Neuronal stem cell (in vitro differentiated cells): ENCODE data around the gene IDI1.

Source experiments
- DNase-seq: peaks from one replicate; pipeline ENCODE4 v3.0.0-alpha.2; 2013; ENCODE audit warnings: low spot score
- H2AFZ ChIP-seq: one replicate; pipeline ENCODE4 v1.6.1; 2013; ENCODE audit warnings: mild to moderate bottlenecking, low read length, inconsistent platforms
- H2AK5ac ChIP-seq: 2 replicates; pipeline ENCODE4 v1.6.1; 2013; ENCODE audit warnings: low read depth, mild to moderate bottlenecking, inconsistent platforms, low read length, moderate library complexity, mixed read lengths
- H2BK120ac ChIP-seq: 2 replicates; pipeline ENCODE4 v1.6.1; 2013; ENCODE audit warnings: low read depth, mild to moderate bottlenecking, inconsistent platforms, low read length, moderate library complexity, mixed read lengths
- H2BK12ac ChIP-seq: one replicate; pipeline ENCODE4 v1.6.1; 2013; ENCODE audit warnings: low read length, inconsistent platforms
- H2BK15ac ChIP-seq: 2 replicates; pipeline ENCODE4 v1.6.1; 2013; ENCODE audit warnings: mild to moderate bottlenecking, low read length, inconsistent platforms, mixed read lengths
- H2BK5ac ChIP-seq: one replicate; pipeline ENCODE4 v1.6.1; 2013; ENCODE audit warnings: inconsistent platforms, mild to moderate bottlenecking, low read length, moderate library complexity
- H3K14ac ChIP-seq: one replicate; pipeline ENCODE4 v1.6.1; 2013; ENCODE audit warnings: low read length, inconsistent platforms
- H3K18ac ChIP-seq: 2 replicates; pipeline ENCODE4 v1.6.1; 2013; ENCODE audit warnings: low read length, inconsistent platforms
- H3K23ac ChIP-seq: 2 replicates; pipeline ENCODE4 v1.6.1; 2013; ENCODE audit warnings: low read depth, mild to moderate bottlenecking, mixed read lengths, low read length, inconsistent platforms; ENCODE audit not compliant: poor library complexity
- H3K27ac ChIP-seq: replicated peaks from 3 replicates; pipeline ENCODE4 v1.5.1; 2013; ENCODE audit warnings: low read length, inconsistent platforms
- H3K27me3 ChIP-seq, 3 experiments: 2 replicates each; pipeline ENCODE4 v1.6.1; 2013; ENCODE audit warnings: low read length in 3 of 3, mild to moderate bottlenecking in 2 of 3, inconsistent platforms in 1 of 3, low read depth in 1 of 3, mixed read lengths in 1 of 3, moderate library complexity in 1 of 3; ENCODE audit not compliant: control insufficient read depth in 3 of 3, insufficient read depth in 3 of 3
- H3K36me3 ChIP-seq, 2 donors: replicated peaks in 1 of 2; 2 replicates each; pipeline ENCODE4 v1.6.1; 2013; ENCODE audit warnings: low read length in 2 of 2; ENCODE audit not compliant: control insufficient read depth in 2 of 2, insufficient read depth in 2 of 2
- H3K4ac ChIP-seq: 2 replicates; pipeline ENCODE4 v1.6.1; 2013; ENCODE audit warnings: inconsistent platforms, mild to moderate bottlenecking, low read length, moderate library complexity
- H3K4me1 ChIP-seq, 2 donors: 1 replicate in 1 of 2; 2 replicates in 1 of 2; pipeline ENCODE4 v1.6.1; 2013; ENCODE audit warnings: low read length in 2 of 2, low read depth in 1 of 2; ENCODE audit not compliant: control insufficient read depth in 2 of 2, insufficient read depth in 1 of 2
- H3K4me2 ChIP-seq: one replicate; pipeline ENCODE4 v1.6.1; 2013; ENCODE audit warnings: mild to moderate bottlenecking, low read length, inconsistent platforms; ENCODE audit not compliant: insufficient read depth, poor library complexity, severe bottlenecking
- H3K4me3 ChIP-seq, 2 donors: 2 replicates each; pipeline ENCODE4 v1.5.1; 2013; ENCODE audit warnings: low read length in 2 of 2, mild to moderate bottlenecking in 2 of 2, inconsistent platforms in 1 of 2, moderate library complexity in 1 of 2
- H3K79me1 ChIP-seq: one replicate; pipeline ENCODE4 v1.6.1; 2013; ENCODE audit warnings: low read depth, mild to moderate bottlenecking, inconsistent platforms, low read length, moderate library complexity
- H3K9ac ChIP-seq: one replicate; pipeline ENCODE4 v1.6.1; 2013; ENCODE audit warnings: mild to moderate bottlenecking, low read depth, low read length, inconsistent platforms; ENCODE audit not compliant: poor library complexity
- H3K9me3 ChIP-seq, 2 donors: replicated peaks in 1 of 2; 2 replicates each; pipeline versions ENCODE3 to v1.6.1; 2013; ENCODE audit warnings: low read length in 2 of 2, mild to moderate bottlenecking in 2 of 2, inconsistent platforms in 1 of 2, low read depth in 1 of 2, mixed read lengths in 1 of 2, moderate library complexity in 1 of 2; ENCODE audit not compliant: control insufficient read depth in 2 of 2, insufficient read depth in 1 of 2
- H4K8ac ChIP-seq: one replicate; pipeline ENCODE4 v1.6.1; 2013; ENCODE audit warnings: low read depth, mild to moderate bottlenecking, inconsistent platforms, low read length, moderate library complexity
- H4K91ac ChIP-seq: one replicate; pipeline ENCODE4 v1.6.1; 2013; ENCODE audit warnings: low read length, low read depth, mild to moderate bottlenecking, inconsistent platforms; ENCODE audit not compliant: poor library complexity
- WGBS, 2 donors: extraction: QIAGEN DNeasy Blood & Tissue Kit; methylation state at CpG; one replicate each; pipeline ENCODE4 v1.1.7; 2013; ENCODE audit warnings: missing lambda C conversion rate in 2 of 2, mixed read lengths in 1 of 2; ENCODE audit not compliant: insufficient read length in 2 of 2, insufficient replicate concordance in 1 of 2; ENCODE audit errors: extremely low coverage in 2 of 2; 5-methylcytosine and 5-hydroxymethylcytosine counted together

The IDI1 gene

GRCh38 chr10:1035201-1035600 is 13.7 kb downstream of the IDI1 start:
- Histone ChIP-seq H4K91ac (no peak overlapping the region), H2BK5ac (peak overlapping the region; percentile 53), H3K4ac (no peak overlapping the region), H3K79me1 (no peaks in the 10 kb centered on the region), H3K23ac (no peak overlapping the region), H3K4me3 (no peak overlapping the region), H2BK120ac (no peak overlapping the region), H2BK15ac (no peak overlapping the region), H2AK5ac (no peak overlapping the region), H3K27ac (no peak overlapping the region), H3K18ac (no peak overlapping the region), H3K4me1 (peaks cover 0 to 3% of the 10 kb centered on the region in 2 donors), H3K14ac (no peak overlapping the region), H2AFZ (peak overlapping the region; percentile 47), H3K9me3 (no peaks in the 10 kb centered on the region), H2BK12ac (no peak overlapping the region), H3K4me2 (no peak overlapping the region), H3K27me3 (no peaks in the 10 kb centered on the region), H3K36me3 (peaks cover 11 to 33% of the 10 kb centered on the region in 2 donors), H4K8ac (no peak overlapping the region), H3K9ac (no peak overlapping the region)
- WGBS, 2 donors = no CpG with 5 or more reads among the region's 6 CpGs
- DNase-seq = no peak

DNA sequence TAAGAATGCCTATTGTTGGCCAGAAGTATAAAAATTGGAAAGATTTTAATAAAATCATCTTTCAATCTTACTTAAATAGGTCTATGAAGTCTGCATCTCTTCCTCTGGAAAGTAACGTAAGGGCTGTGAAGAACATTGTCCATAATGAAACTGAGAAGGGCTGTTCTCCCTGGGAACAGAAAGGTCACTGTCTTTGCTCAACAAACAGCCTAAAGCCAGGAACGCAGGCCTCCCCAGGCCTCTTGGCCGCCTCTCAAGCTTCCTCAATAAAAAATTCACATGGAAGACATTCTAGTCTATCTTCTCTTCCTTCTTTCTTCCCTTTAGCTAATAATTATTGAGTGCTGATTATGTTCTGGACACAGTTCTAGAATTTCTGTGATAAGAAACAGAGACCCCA is 14.2 kb downstream of the IDI1 start:
- no peak overlapping the region for H3K27ac ChIP-seq
- peaks cover 9 to 28% of the 10 kb centered on the region in 2 donors for H3K36me3 ChIP-seq
- peaks cover 0 to 3% of the 10 kb centered on the region in 2 donors for H3K4me1 ChIP-seq
- H2BK15ac ChIP-seq = no peak overlapping the region
- no peak overlapping the region for H3K4ac ChIP-seq
- H3K4me3 ChIP-seq = no peak overlapping the region
- H3K23ac ChIP-seq = no peak overlapping the region
- no peak overlapping the region for H3K9ac ChIP-seq
- no peak overlapping the region for H2BK12ac ChIP-seq
- H3K9me3 ChIP-seq = no peaks in the 10 kb centered on the region
- no peaks in the 10 kb centered on the region for H3K27me3 ChIP-seq
- no peak overlapping the region for H2BK120ac ChIP-seq
- H2AK5ac ChIP-seq = no peak overlapping the region
- WGBS, 2 donors = no CpG with 5 or more reads among the region's 3 CpGs
- H3K18ac ChIP-seq = no peak overlapping the region
- no peaks in the 10 kb centered on the region for H3K79me1 ChIP-seq
- no peak overlapping the region for H3K14ac ChIP-seq
- H2AFZ ChIP-seq = no peak overlapping the region
- no peak overlapping the region for H4K8ac ChIP-seq
- H3K4me2 ChIP-seq = no peak overlapping the region
- DNase-seq = no peak
- H2BK5ac ChIP-seq = no peak overlapping the region
- H4K91ac ChIP-seq = no peak overlapping the region

GRCh38 chr10:1033601-1034000 is 15.3 kb downstream of the IDI1 start:
- peaks cover 9 to 18% of the 10 kb centered on the region in 2 donors for H3K36me3 ChIP-seq
- H2BK120ac ChIP-seq = no peak overlapping the region
- H3K14ac ChIP-seq = no peak overlapping the region
- H3K9ac ChIP-seq = no peak overlapping the region
- H3K4me1 ChIP-seq = peaks cover 0 to 3% of the 10 kb centered on the region in 2 donors
- no CpG with 5 or more reads among the region's 1 CpG for WGBS, 2 donors
- H3K23ac ChIP-seq = no peak overlapping the region
- no peak overlapping the region for H4K8ac ChIP-seq
- H3K4me3 ChIP-seq = no peak overlapping the region
- H2AK5ac ChIP-seq = no peak overlapping the region
- no peak overlapping the region for H2AFZ ChIP-seq
- no peak for DNase-seq
- no peak overlapping the region for H4K91ac ChIP-seq
- no peak overlapping the region for H3K27ac ChIP-seq
- H3K4ac ChIP-seq = no peak overlapping the region
- no peaks in the 10 kb centered on the region for H3K9me3 ChIP-seq
- no peaks in the 10 kb centered on the region for H3K27me3 ChIP-seq
- no peak overlapping the region for H2BK12ac ChIP-seq
- H2BK5ac ChIP-seq = no peak overlapping the region
- H3K79me1 ChIP-seq = no peaks in the 10 kb centered on the region
- no peak overlapping the region for H2BK15ac ChIP-seq
- no peak overlapping the region for H3K18ac ChIP-seq
- no peak overlapping the region for H3K4me2 ChIP-seq

GRCh38 chr10:1029838-1030237 is 19.1 kb downstream of the IDI1 start:
- Histone ChIP-seq H3K4me3 (no peak overlapping the region), H4K91ac (no peak overlapping the region), H3K9me3 (no peaks in the 10 kb centered on the region), H3K18ac (no peak overlapping the region), H3K4me1 (no peaks in the 10 kb centered on the region), H3K9ac (no peak overlapping the region), H2BK12ac (no peak overlapping the region), H4K8ac (no peak overlapping the region), H3K4me2 (no peak overlapping the region), H3K36me3 (no peaks in the 10 kb centered on the region), H3K27me3 (no peaks in the 10 kb centered on the region), H3K79me1 (no peaks in the 10 kb centered on the region), H2AFZ (no peak overlapping the region), H2BK120ac (no peak overlapping the region), H2AK5ac (no peak overlapping the region), H2BK5ac (no peak overlapping the region), H3K23ac (no peak overlapping the region), H3K14ac (no peak overlapping the region), H2BK15ac (no peak overlapping the region), H3K4ac (no peak overlapping the region), H3K27ac (no peak overlapping the region)
- DNase-seq = no peak
- WGBS, 2 donors = no CpG with 5 or more reads among the region's 7 CpGs
